ENCODE measurements around the gene DENND1A. TPM values are rescaled to one million over a fixed set of nuclear protein-coding genes. Genes with fewer than 3 reads are reported as not detected.

The DENND1A gene
- total RNA-seq, 1 donor from 2014 or later = 19.9 TPM

DNA sequence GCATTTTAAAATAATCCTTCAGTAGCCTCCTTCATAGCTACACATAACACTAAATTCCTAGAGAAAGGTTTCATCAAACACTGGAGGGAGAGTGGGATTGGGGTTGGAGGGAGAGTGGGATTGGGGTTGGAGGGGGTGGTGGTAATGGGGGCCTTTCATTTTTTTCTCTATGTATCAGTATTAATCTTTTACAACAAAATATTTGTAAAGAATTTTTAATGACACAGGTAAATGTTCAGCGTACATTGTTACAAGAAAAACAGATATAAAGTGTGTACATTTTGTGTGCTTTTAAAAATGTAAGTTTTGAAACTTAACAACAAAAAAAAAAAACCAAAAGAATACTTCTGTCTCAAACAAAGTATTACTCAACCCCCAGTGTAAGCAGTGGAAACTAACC is 266.4 kb downstream of the DENND1A start:
- TF ChIP-seq CTCF (conservative IDR thresholded peaks at IDR 0.05) = no peak
- H3K9me3 Mint-ChIP-seq = peaks cover 11% of the 10 kb centered on the region
- peaks cover 5% of the 10 kb centered on the region for H3K27me3 Mint-ChIP-seq
- no peak for DNase-seq (ENCODE audit: extremely low spot score, unreplicated experiment)
- no peak overlapping the region for H3K4me3 Mint-ChIP-seq
- no peak overlapping the region for H3K27ac Mint-ChIP-seq
- H3K4me1 Mint-ChIP-seq (ENCODE audit: unreplicated experiment) = no peaks in the 10 kb centered on the region
- peaks cover 26% of the 10 kb centered on the region for H3K36me3 Mint-ChIP-seq

DNA sequence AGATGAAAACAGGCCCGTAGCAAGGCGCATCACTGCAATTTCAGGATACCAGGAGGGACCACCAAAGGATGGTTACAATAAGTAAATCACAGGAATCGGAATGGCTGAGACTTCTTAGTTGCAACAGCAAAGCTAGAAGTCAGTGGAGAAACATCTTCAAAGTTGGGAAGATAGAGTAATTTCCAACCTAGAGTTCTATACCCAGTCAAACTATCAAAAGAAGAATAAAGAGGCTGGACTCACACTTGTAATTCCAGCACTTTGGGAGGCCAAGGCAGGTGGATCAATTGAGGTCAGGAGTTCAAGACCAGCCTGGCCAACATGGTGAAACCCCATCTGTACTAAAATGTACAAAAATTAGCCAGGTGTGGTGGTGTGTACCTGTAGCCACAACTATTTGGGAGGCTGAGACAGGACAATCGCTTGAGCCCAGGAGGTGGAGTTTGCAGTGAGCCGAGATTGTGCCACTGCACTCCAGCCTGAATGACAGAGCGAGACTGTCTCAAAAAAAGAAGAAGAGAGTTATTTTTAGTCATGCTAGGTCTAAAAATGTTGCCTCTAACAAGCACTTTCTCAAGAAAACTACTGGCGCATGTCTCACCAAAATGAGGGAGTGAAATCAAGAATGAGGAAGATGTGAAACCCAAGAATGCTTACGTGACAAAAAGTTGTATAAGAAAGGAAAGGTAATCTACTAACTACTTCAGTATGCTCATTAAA is 267.7 kb downstream of the DENND1A start:
- H3K27ac Mint-ChIP-seq = no peak overlapping the region
- H3K4me1 Mint-ChIP-seq (ENCODE audit: unreplicated experiment) = no peaks in the 10 kb centered on the region

DNA sequence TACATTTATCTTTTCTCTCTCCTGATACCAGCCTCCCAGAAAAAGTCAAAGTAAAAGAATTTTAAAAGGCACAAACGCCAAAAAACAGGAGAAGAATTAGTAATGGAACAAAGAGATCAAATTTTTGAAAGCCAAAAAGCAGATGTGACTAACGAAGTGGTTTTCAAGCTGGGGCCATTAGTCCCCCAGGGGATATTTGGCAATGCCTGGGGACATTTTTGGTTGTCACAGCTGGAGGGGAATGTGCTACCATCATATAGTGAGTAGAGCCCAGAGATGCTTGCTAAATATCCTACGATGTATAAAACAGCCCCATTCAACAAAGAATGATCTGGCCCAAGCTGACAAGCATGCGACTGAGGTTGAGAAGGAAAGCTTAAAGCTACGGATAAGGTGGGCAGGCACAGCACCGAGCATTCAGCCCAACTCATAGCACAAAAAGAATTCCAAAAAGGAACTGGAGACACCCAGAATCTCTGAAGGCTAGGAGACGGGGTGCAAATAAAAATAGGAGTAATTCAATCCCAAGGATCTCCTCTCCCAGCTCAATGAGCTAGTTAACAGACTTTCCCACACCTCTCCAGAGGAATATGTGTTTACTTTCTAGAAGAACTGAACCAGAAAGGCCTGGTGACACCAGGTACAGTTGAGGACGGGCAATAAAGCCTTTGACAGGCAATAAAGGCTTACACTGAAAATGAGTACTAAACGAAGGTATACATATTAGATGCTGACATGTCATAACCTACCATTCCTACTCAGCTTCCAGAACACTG is 269.0 kb downstream of the DENND1A start:
- no peaks in the 10 kb centered on the region for H3K4me1 Mint-ChIP-seq (ENCODE audit: unreplicated experiment)
- H3K27me3 Mint-ChIP-seq = peaks cover 5% of the 10 kb centered on the region
- H3K27ac Mint-ChIP-seq = no peak overlapping the region
- no peak overlapping the region for H3K4me3 Mint-ChIP-seq
- TF ChIP-seq CTCF (conservative IDR thresholded peaks at IDR 0.05) = no peak
- H3K9me3 Mint-ChIP-seq = peaks cover 11% of the 10 kb centered on the region
- no peak for DNase-seq (ENCODE audit: extremely low spot score, unreplicated experiment)
- H3K36me3 Mint-ChIP-seq = peaks cover 26% of the 10 kb centered on the region

More for the DNA sequence above, 267.7 kb downstream of the DENND1A start:
- Mint-ChIP-seq H3K36me3 (peaks cover 26% of the 10 kb centered on the region), H3K4me3 (no peak overlapping the region), H3K27me3 (peaks cover 5% of the 10 kb centered on the region), H3K9me3 (peaks cover 11% of the 10 kb centered on the region)
- no peak for DNase-seq (ENCODE audit: extremely low spot score, unreplicated experiment)
- TF ChIP-seq CTCF (conservative IDR thresholded peaks at IDR 0.05) = no peak

DNA sequence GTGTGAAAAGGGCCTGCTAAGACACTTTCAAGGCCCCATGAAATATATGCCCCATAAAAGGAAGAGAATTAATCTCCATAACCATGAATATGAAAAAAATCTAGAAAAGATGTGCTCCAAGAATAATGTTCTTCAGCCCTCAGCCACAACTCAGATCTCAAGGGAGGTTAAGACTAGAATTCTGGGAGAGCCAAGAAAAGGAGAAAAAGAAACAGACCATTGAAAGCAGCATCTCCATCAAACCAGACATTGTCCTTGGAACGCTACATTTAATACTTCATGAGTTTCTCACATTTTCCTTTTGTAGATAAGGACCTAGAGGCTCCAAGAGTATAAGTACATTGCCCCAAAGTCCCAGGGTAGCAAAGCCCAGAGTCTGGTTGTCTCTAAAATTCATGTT is 270.6 kb downstream of the DENND1A start:
- no peak overlapping the region for H3K4me3 Mint-ChIP-seq
- peaks cover 5% of the 10 kb centered on the region for H3K27me3 Mint-ChIP-seq
- H3K9me3 Mint-ChIP-seq = peaks cover 11% of the 10 kb centered on the region
- no peak for DNase-seq (ENCODE audit: extremely low spot score, unreplicated experiment)
- H3K36me3 Mint-ChIP-seq = peaks cover 15% of the 10 kb centered on the region
- H3K27ac Mint-ChIP-seq = no peak overlapping the region
- H3K4me1 Mint-ChIP-seq (ENCODE audit: unreplicated experiment) = no peaks in the 10 kb centered on the region
- no peak for TF ChIP-seq CTCF (conservative IDR thresholded peaks at IDR 0.05)

DNA sequence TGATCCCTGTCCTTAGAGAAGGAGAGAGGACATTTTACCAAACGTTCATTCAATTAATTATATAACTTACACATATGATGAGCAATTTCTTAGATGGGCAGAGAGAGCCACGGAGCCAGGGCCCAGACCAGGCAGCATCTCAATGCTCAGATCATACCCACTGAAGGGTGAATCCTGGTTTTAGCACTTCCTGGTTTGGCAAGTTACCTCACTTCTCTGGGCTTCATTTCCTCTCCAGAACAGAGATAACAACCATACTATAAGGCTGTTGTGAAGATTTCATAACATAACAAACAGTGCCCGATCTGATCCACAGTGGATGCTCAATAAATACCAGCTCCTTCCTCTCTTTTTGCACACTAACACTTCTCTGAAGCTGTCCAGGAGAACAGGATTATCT is 271.1 kb downstream of the DENND1A start:
- TF ChIP-seq CTCF (conservative IDR thresholded peaks at IDR 0.05) = no peak
- Mint-ChIP-seq H3K27me3 (peaks cover 5% of the 10 kb centered on the region), H3K9me3 (peaks cover 9% of the 10 kb centered on the region)

More for the DNA sequence above, 271.1 kb downstream of the DENND1A start:
- Mint-ChIP-seq H3K27ac (no peak overlapping the region), H3K36me3 (peaks cover 20% of the 10 kb centered on the region), H3K4me1 (ENCODE audit: unreplicated experiment) (no peaks in the 10 kb centered on the region), H3K4me3 (no peak overlapping the region)
- no peak for DNase-seq (ENCODE audit: extremely low spot score, unreplicated experiment)
